ENCODE results near the gene LILRB1. TPM values are rescaled to one million over a fixed set of nuclear protein-coding genes. Genes with fewer than 3 reads are reported as not detected.

LILRB1 gene
- total RNA-seq, 1 experiment from 2014 or later, result not detected

DNA sequence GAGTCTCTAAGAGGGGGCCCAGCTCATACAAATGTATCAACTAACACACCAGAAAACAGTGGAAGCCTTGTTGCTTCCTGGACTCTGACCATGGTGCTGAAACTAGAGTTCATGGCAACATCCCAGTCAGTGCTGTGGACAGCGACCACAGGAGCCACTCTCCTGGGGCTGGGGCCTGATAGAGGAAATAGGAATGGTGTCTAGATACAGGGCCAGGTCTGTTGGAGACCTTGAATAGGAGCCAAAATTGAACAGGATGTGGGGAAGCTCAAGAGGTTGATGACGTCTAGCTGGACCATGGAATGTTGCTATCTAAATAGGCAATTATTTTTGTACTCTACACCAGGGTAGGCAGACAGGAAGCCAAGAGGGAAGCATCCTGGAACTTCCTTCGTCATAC is 54.2 kb downstream of the LILRB1 start:
- no peaks in the 10 kb centered on the region for H3F3A ChIP-seq (ENCODE audit: low read length, unreplicated experiment)
- no peaks in the 10 kb centered on the region for H3K9me2 ChIP-seq (replicated peaks; ENCODE audit: low read length)
- no peak overlapping the region for H3K27ac ChIP-seq (ENCODE audit: low read length)
- ChIA-PET CTCF (no interaction called here), POLR2A (ENCODE audit: unreplicated experiment) (no interaction called here)
- DNase-seq (peak; percentile 66), ATAC-seq (peak; percentile 35; the same call in 1 of the 2 replicates)
- H3K9ac ChIP-seq (ENCODE audit: low read length), result no peak overlapping the region
- no peaks in the 10 kb centered on the region for H3K4me1 ChIP-seq (ENCODE audit: insufficient read depth, low read length)
- no peak overlapping the region for H3K4me3 ChIP-seq (ENCODE audit: low read length)
- H3K9me3 ChIP-seq (ENCODE audit: low read length), result no peaks in the 10 kb centered on the region
- no peak for TF ChIP-seq EZH2 (IDR thresholded peaks at IDR 0.05; ENCODE audit: low read length, unreplicated experiment)
- TF ChIP-seq, protein P1, sequence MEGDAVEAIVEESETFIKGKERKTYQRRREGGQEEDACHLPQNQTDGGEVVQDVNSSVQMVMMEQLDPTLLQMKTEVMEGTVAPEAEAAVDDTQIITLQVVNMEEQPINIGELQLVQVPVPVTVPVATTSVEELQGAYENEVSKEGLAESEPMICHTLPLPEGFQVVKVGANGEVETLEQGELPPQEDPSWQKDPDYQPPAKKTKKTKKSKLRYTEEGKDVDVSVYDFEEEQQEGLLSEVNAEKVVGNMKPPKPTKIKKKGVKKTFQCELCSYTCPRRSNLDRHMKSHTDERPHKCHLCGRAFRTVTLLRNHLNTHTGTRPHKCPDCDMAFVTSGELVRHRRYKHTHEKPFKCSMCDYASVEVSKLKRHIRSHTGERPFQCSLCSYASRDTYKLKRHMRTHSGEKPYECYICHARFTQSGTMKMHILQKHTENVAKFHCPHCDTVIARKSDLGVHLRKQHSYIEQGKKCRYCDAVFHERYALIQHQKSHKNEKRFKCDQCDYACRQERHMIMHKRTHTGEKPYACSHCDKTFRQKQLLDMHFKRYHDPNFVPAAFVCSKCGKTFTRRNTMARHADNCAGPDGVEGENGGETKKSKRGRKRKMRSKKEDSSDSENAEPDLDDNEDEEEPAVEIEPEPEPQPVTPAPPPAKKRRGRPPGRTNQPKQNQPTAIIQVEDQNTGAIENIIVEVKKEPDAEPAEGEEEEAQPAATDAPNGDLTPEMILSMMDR (conservative IDR thresholded peaks at IDR 0.05; ENCODE audit: low read depth, low read length), result no peak
- TF ChIP-seq EZH2phosphoT487 (IDR thresholded peaks at IDR 0.05; ENCODE audit: borderline replicate concordance, low read length), result no peak
- no peak overlapping the region for H2AFZ ChIP-seq (ENCODE audit: low read length)
- no peaks in the 10 kb centered on the region for H3K79me2 ChIP-seq (ENCODE audit: low read length)
- H3K4me2 ChIP-seq (ENCODE audit: low read length), result no peak overlapping the region
- no peaks in the 10 kb centered on the region; the same call in 1 of the 2 replicates for H4K20me1 ChIP-seq (ENCODE audit: low read length)
- intact Hi-C loops (cut with micrococcal nuclease), result no loop called here
- BruUV-seq (replicated peaks), result no TSS peak
- H3K36me3 ChIP-seq (ENCODE audit: low read depth, low read length), result no peaks in the 10 kb centered on the region
- H3K27me3 ChIP-seq (ENCODE audit: low read length), result peaks cover 54% of the 10 kb centered on the region

Small RNA genes within 50 kb of the gene (microRNA-seq; reads per million reads assigned to microRNA genes)
- gene MIR8061 (ENCODE audit: unreplicated experiment), result not detected

Other genes with a start within 250 kb of the LILRB1 start
- gene TTYH1, start 215.0 kb upstream of the LILRB1 start, total RNA-seq (2014; rRNA removed), result 1.1 and 3.7 TPM in 2 replicates
- gene LENG8, start 181.3 kb upstream of the LILRB1 start, total RNA-seq (2014; rRNA removed), result 55.5 and 65.8 TPM in 2 replicates
- 7.1 and 12.6 TPM in 2 replicates for gene LENG9, start 166.7 kb upstream of the LILRB1 start, total RNA-seq (2014; rRNA removed)
- 0.73 and 1.4 TPM in 2 replicates for gene CDC42EP5, start 157.2 kb upstream of the LILRB1 start, total RNA-seq (2014; rRNA removed)
- gene LAIR2, start 127.7 kb upstream of the LILRB1 start, total RNA-seq (2014; rRNA removed), result not detected in 2 replicates
- not detected in 2 replicates for gene LILRA2, start 56.7 kb upstream of the LILRB1 start, total RNA-seq (2014; rRNA removed)
- not detected in 2 replicates for gene LILRA1, start 36.9 kb upstream of the LILRB1 start, total RNA-seq (2014; rRNA removed)
- gene LILRB4, start 32.5 kb downstream of the LILRB1 start, total RNA-seq (2014; rRNA removed), result not detected in 2 replicates
- not detected in 2 replicates for gene KIR3DL3, start 94.0 kb downstream of the LILRB1 start, total RNA-seq (2014; rRNA removed)
- gene KIR2DL3, start 108.0 kb downstream of the LILRB1 start, total RNA-seq (2014; rRNA removed), result not detected in 2 replicates
- not detected in 2 replicates for gene KIR2DL1, start 139.3 kb downstream of the LILRB1 start, total RNA-seq (2014; rRNA removed)
- not detected in 2 replicates for gene KIR2DL4, start 173.1 kb downstream of the LILRB1 start, total RNA-seq (2014; rRNA removed)
- gene KIR3DL1, start 186.0 kb downstream of the LILRB1 start, total RNA-seq (2014; rRNA removed), result not detected in 2 replicates
- gene KIR2DS4, start 202.2 kb downstream of the LILRB1 start, total RNA-seq (2014; rRNA removed), result not detected in 2 replicates
- gene KIR3DL2, start 220.0 kb downstream of the LILRB1 start, total RNA-seq (2014; rRNA removed), result not detected in 2 replicates
- not detected in 2 replicates for gene FCAR, start 243.8 kb downstream of the LILRB1 start, total RNA-seq (2014; rRNA removed)